Activated CD8-positive, alpha-beta T cell treated with anti-CD3 and anti-CD28 coated beads for 36 hours (primary cell): ENCODE measurements around the gene MYH1. TPM values are rescaled to one million over a fixed set of nuclear protein-coding genes. Genes with fewer than 3 reads are reported as not detected.

Experiments used
- ATAC-seq: fragments of 200-7000 bp; cut with Tn5 transposase; one replicate; pipeline ENCODE4 v1.10.0; 2021; ENCODE audit warnings: mild to moderate bottlenecking, moderate library complexity
- CTCF ChIA-PET: fragments of 350-600 bp; sonication (Branson Sonifier 250); formaldehyde crosslinking; loops from one replicate; lab custom pipeline; 2021; ENCODE audit warnings: antibody characterized with exemption; lab: Charles Lee
- POLR2A ChIA-PET: fragments of 350-600 bp; sonication (Branson Sonifier 250); formaldehyde crosslinking; loops from one replicate; lab custom pipeline; 2021; ENCODE audit warnings: antibody characterized with exemption; lab: Charles Lee
- DNase-seq: peaks from one replicate; pipeline ENCODE4 v3.0.0-alpha.2; 2020
- H3K27ac Mint-ChIP-seq: one replicate; pipeline ENCODE4 v1.8.0; 2021; ENCODE audit warnings: mild to moderate bottlenecking, mixed read lengths
- H3K27me3 Mint-ChIP-seq: one replicate; pipeline ENCODE4 v1.8.0; 2021; ENCODE audit warnings: mixed read lengths
- H3K36me3 Mint-ChIP-seq: one replicate; pipeline ENCODE4 v1.8.0; 2021; ENCODE audit warnings: low read depth, mixed read lengths
- H3K4me1 Mint-ChIP-seq: one replicate; pipeline ENCODE4 v1.8.0; 2021; ENCODE audit warnings: low read depth, mixed read lengths
- H3K4me3 Mint-ChIP-seq: one replicate; pipeline ENCODE4 v1.8.0; 2021; ENCODE audit warnings: mild to moderate bottlenecking, moderate library complexity, mixed read lengths
- H3K9me3 Mint-ChIP-seq: one replicate; pipeline ENCODE4 v1.8.0; 2021; ENCODE audit warnings: mixed read lengths
- CTCF ChIP-seq: fragments of 200-600 bp; IDR thresholded peaks from one replicate; pipeline ENCODE4 v1.8.0; 2022; ENCODE audit warnings: antibody characterized with exemption, mild to moderate bottlenecking
- intact Hi-C: fragments of 100-400 bp; cut with micrococcal nuclease; formaldehyde crosslinking; loops from one replicate; pipeline ENCODE4 v1.10.0; 2022
- total RNA-seq, 2 experiments: library from RNA; stranded (reverse); gene quantifications; one replicate each; pipeline ENCODE4 v1.2.3, GENCODE V29; 2021

Gene MYH1
- total RNA-seq, 2 experiments from 2014 or later: not detected

DNA sequence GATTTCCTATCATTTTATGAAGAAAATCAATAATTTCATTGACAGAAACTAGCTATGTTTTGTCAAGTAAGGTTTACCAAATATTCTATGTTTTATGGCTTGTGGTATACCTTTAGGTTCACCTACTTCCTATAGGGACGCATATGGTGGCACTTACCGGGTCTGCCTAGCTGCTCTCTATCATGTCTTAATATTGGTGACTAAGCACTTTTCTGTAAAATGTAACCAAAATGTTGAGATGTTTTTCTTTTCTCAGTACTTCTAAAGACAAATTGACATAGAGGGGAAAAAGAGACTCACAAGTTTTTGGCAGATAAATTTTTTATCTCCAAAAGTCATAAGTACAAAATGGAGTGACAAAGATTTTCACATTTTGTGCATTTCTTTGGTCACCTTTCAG lies 26.3 kb downstream of the MYH1 start:
- POLR2A ChIA-PET: interaction anchor here (0.6 kb wide), 1 partner anchor 16 kb away, joined by 3 read pairs; no protein-coding TSS in a partner anchor
- Mint-ChIP-seq H3K27ac (no peak overlapping the region), H3K27me3 (peaks cover 6% of the 10 kb centered on the region), H3K36me3 (no peaks in the 10 kb centered on the region), H3K4me1 (no peaks in the 10 kb centered on the region), H3K4me3 (no peak overlapping the region), H3K9me3 (peaks cover 25% of the 10 kb centered on the region)
- CTCF ChIA-PET: no interaction called here
- ATAC-seq (no peak), DNase-seq (no peak)
- intact Hi-C loops: no loop called here
- no peak for TF ChIP-seq CTCF

DNA sequence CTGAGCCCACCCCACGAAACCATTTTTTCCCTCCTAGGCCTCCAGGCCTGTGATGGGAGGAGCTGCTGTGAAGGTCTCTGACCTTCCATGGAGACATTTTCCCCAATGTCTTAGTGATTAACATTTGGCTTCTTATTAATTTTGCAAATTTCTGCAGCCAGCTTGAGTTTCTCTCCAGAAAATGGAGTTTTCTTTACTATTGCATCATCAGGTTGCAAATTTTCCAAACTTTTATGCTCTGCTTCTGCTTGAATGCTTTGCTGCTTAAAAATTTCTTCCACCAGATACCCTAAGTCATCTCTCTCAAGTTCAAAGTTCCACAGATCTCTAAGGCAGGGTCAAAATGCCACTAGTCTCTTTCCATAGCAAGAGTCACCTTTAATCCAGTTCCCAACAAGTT lies 36.1 kb downstream of the MYH1 start:
- no peak for ATAC-seq
- intact Hi-C loops: no loop called here
- H3K27me3 Mint-ChIP-seq: peaks cover 2% of the 10 kb centered on the region
- POLR2A ChIA-PET: no interaction called here
- H3K36me3 Mint-ChIP-seq: peaks cover 1% of the 10 kb centered on the region
- no peaks in the 10 kb centered on the region for H3K4me1 Mint-ChIP-seq
- peaks cover 28% of the 10 kb centered on the region for H3K9me3 Mint-ChIP-seq
- no peak overlapping the region for H3K4me3 Mint-ChIP-seq
- H3K27ac Mint-ChIP-seq: no peak overlapping the region
- DNase-seq: no peak
- TF ChIP-seq CTCF: no peak
- CTCF ChIA-PET: interaction anchor here (1.4 kb wide), 1 partner anchor 12 kb away, joined by 3 read pairs; no protein-coding TSS in a partner anchor

DNA sequence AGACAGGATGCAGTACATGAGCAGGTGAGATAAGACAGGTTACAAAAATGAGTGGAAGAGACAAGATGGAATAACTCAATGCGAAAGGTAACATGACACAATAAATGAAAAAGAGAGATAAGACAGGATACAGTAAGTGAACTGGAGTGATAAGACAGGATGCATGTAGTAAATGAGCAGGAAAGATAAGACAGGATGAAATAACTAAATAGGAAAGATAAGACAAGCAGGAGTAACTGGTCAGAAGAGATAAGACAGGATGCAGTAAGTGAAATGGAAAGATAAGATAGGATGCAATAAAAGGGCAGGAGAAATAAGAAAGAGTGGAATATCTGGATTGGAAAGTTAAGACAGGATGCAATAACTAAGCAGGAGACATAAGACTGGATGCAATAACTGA lies 40.6 kb downstream of the MYH1 start:
- DNase-seq (no peak), ATAC-seq (no peak)
- ChIA-PET POLR2A (no interaction called here), CTCF (interaction anchor here (1.0 kb wide), 1 partner anchor 65 kb away, joined by 3 read pairs; no protein-coding TSS in a partner anchor)
- no peak overlapping the region for H3K4me3 Mint-ChIP-seq
- TF ChIP-seq CTCF: no peak
- H3K4me1 Mint-ChIP-seq: no peaks in the 10 kb centered on the region
- peaks cover 4% of the 10 kb centered on the region for H3K9me3 Mint-ChIP-seq
- H3K27ac Mint-ChIP-seq: no peak overlapping the region
- intact Hi-C loops: no loop called here
- H3K36me3 Mint-ChIP-seq: no peaks in the 10 kb centered on the region
- no peaks in the 10 kb centered on the region for H3K27me3 Mint-ChIP-seq

- ChIA-PET CTCF (interaction anchor here (1.1 kb wide), 1 partner anchor 12 kb away, joined by 3 read pairs; no protein-coding TSS in a partner anchor), POLR2A (no interaction called here)
- H3K4me1 Mint-ChIP-seq: no peaks in the 10 kb centered on the region
- ATAC-seq: no peak
- no peak for DNase-seq
- no peak overlapping the region for H3K27ac Mint-ChIP-seq
- TF ChIP-seq CTCF: no peak
- intact Hi-C loops: no loop called here
- no peaks in the 10 kb centered on the region for H3K27me3 Mint-ChIP-seq
- H3K9me3 Mint-ChIP-seq: no peaks in the 10 kb centered on the region
- no peak overlapping the region for H3K4me3 Mint-ChIP-seq
- no peaks in the 10 kb centered on the region for H3K36me3 Mint-ChIP-seq
Measured at GRCh38 chr17:10474536-10474935, 43.8 kb downstream of the MYH1 start.

- ChIA-PET CTCF (no interaction called here), POLR2A (no interaction called here)
- no peaks in the 10 kb centered on the region for H3K36me3 Mint-ChIP-seq
- no peaks in the 10 kb centered on the region for H3K4me1 Mint-ChIP-seq
- H3K9me3 Mint-ChIP-seq: no peaks in the 10 kb centered on the region
- intact Hi-C loops: no loop called here
- H3K4me3 Mint-ChIP-seq: no peak overlapping the region
- ATAC-seq: no peak
- no peak for TF ChIP-seq CTCF
- no peak overlapping the region for H3K27ac Mint-ChIP-seq
- DNase-seq: no peak
- H3K27me3 Mint-ChIP-seq: no peaks in the 10 kb centered on the region
Measured at GRCh38 chr17:10471858-10472257, 46.5 kb downstream of the MYH1 start.
